K562 (cell line): ENCODE results near the gene TMEM271. TPM values are rescaled to one million over a fixed set of nuclear protein-coding genes. Genes with fewer than 3 reads are reported as not detected.

Source experiments
- ATAC-seq: fragments of 200-7000 bp; cut with Tn5 transposase; 3 replicates; pipeline ENCODE4 v1.9.1; 2020; ENCODE audit warnings: moderate library complexity
- BruUV-seq: library from RNA; stranded (reverse); fragments of 400-500 nt; replicated peaks from 2 replicates; lab custom pipeline; 2021; lab: Mats Ljungman, UMichigan
- CTCF ChIA-PET: fragments of 300-600 bp; formaldehyde crosslinking; extraction: SDS; loops from one replicate; lab custom pipeline; 2021; ENCODE audit warnings: low intra/inter-chr PET ratio; lab: Yijun Ruan, JAX
- POLR2A ChIA-PET: fragments of 300-600, 350-650 bp; sonication (Branson Sonifier 250); formaldehyde crosslinking; extraction: SDS; loops from one replicate; lab custom pipeline; 2021; ENCODE audit warnings: antibody characterized with exemption, inconsistent platforms; lab: Yijun Ruan, JAX
- DNase-seq, 4 experiments: peaks; one replicate each; pipeline versions ENCODE4 v3.0.0 to v3.0.0-alpha.2; 2011 to 2018; ENCODE audit warnings: low spot score in 3 of 4, mixed read lengths in 3 of 4; ENCODE audit errors: extremely low read depth in 1 of 4
- FAIRE-seq: peaks from 2 replicates; lab custom pipeline; 2011; peaks lifted over from hg19 to GRCh38; lab: Jason Lieb, UNC
- H2AFZ ChIP-seq: 2 replicates; pipeline ENCODE4 v1.6.0; 2011; ENCODE audit warnings: low read depth, low read length, control low read depth, inconsistent platforms
- H3K27ac ChIP-seq: fragments of 200-600 bp; 3 replicates; pipeline ENCODE4 v1.8.0; 2011; ENCODE audit warnings: low read depth, mild to moderate bottlenecking, control low read depth, inconsistent platforms, low read length, moderate library complexity, mixed read lengths; ENCODE audit errors: extremely low read depth
- H3K27me3 ChIP-seq, 2 experiments: fragments of 300-600 bp in 1 of 2; 2 replicates in 1 of 2; 3 replicates in 1 of 2; pipeline versions ENCODE4 v1.6.0 to v1.8.0; 2011; ENCODE audit warnings: inconsistent platforms in 2 of 2, low read length in 2 of 2, mild to moderate bottlenecking in 1 of 2, mixed read lengths in 1 of 2, moderate library complexity in 1 of 2; ENCODE audit not compliant: control insufficient read depth in 2 of 2, insufficient read depth in 2 of 2
- H3K36me3 ChIP-seq: fragments of 300-600 bp; 3 replicates; pipeline ENCODE4 v1.8.0; 2011; ENCODE audit warnings: mild to moderate bottlenecking, low read length, inconsistent platforms; ENCODE audit not compliant: control insufficient read depth, insufficient read depth
- H3K4me1 ChIP-seq, 2 experiments: fragments of 200-600 bp in 1 of 2; replicated peaks in 1 of 2; 2 replicates in 1 of 2; 3 replicates in 1 of 2; pipeline versions ENCODE4 v1.5.1 to v1.8.0; 2011; ENCODE audit warnings: inconsistent platforms in 2 of 2, low read length in 2 of 2, mild to moderate bottlenecking in 1 of 2, mixed read lengths in 1 of 2, moderate library complexity in 1 of 2; ENCODE audit not compliant: control insufficient read depth in 2 of 2, insufficient read depth in 2 of 2
- H3K4me2 ChIP-seq: 2 replicates; pipeline ENCODE4 v1.6.1; 2011; ENCODE audit warnings: low read length, control low read depth, inconsistent platforms, mixed read lengths; ENCODE audit not compliant: insufficient read depth
- H3K4me3 ChIP-seq: fragments of 200-600 bp; sonication (generic), shearing (Covaris generic); 2 replicates; pipeline ENCODE4 v1.5.1; 2016; ENCODE audit warnings: control low read depth, inconsistent platforms
- H3K79me2 ChIP-seq: fragments of 200-600 bp; 3 replicates; pipeline ENCODE4 v1.8.0; 2011; ENCODE audit warnings: low read length, inconsistent platforms; ENCODE audit not compliant: control insufficient read depth, insufficient read depth
- H3K9ac ChIP-seq, 2 experiments: 2 replicates each; pipeline versions ENCODE4 v1.6.0 to v1.6.1; 2011; ENCODE audit warnings: low read depth in 2 of 2, low read length in 2 of 2, control low read depth in 1 of 2, inconsistent platforms in 1 of 2, mild to moderate bottlenecking in 1 of 2, mixed read lengths in 1 of 2; ENCODE audit not compliant: insufficient read depth in 1 of 2
- H3K9me1 ChIP-seq: one replicate; pipeline ENCODE4 v1.6.0; 2011; ENCODE audit warnings: inconsistent platforms, mild to moderate bottlenecking, low read length, moderate library complexity; ENCODE audit not compliant: control insufficient read depth, insufficient read depth
- H3K9me3 ChIP-seq: replicated peaks from 2 replicates; pipeline ENCODE4 v1.5.1; 2011; ENCODE audit warnings: low read depth, low read length, inconsistent platforms; ENCODE audit not compliant: control insufficient read depth, insufficient read depth
- H4K20me1 ChIP-seq: replicated peaks from 2 replicates; pipeline ENCODE4 v1.6.1; 2011; ENCODE audit warnings: low read length, inconsistent platforms, mixed read lengths; ENCODE audit not compliant: control insufficient read depth, insufficient read depth
- BDP1 ChIP-seq: IDR thresholded peaks from 3 replicates; pipeline ENCODE4 v1.6.1; 2011; ENCODE audit not compliant: insufficient read length, insufficient read depth
- ESRRB ChIP-seq: fragments of 250-450 bp; sonication (Bioruptor Pico); IDR thresholded peaks from 2 replicates; pipeline ENCODE4 v1.5.0; 2020; ENCODE audit warnings: mild to moderate bottlenecking, moderate library complexity, borderline replicate concordance
- KAT8 ChIP-seq: fragments of 450-650 bp; IDR thresholded peaks from 2 replicates; pipeline ENCODE4 v1.6.1; 2016; ENCODE audit warnings: low read depth, mild to moderate bottlenecking
- MAZ ChIP-seq, 2 experiments: fragments of 450-650 bp in 1 of 2; sonication (generic) in 1 of 2; formaldehyde crosslinking; IDR thresholded peaks in 1 of 2; conservative IDR thresholded peaks in 1 of 2; 2 replicates each; pipeline versions ENCODE4 v1.4.0 to v1.5.0; 2020; ENCODE audit warnings: mild to moderate bottlenecking in 1 of 2, missing genetic modification reagents in 1 of 2
- NRF1 ChIP-seq, 2 experiments: fragments of 450-650 bp; IDR thresholded peaks in 1 of 2; conservative IDR thresholded peaks in 1 of 2; 2 replicates each; pipeline ENCODE4 v1.6.1; 2014; ENCODE audit warnings: mild to moderate bottlenecking in 2 of 2
- PTRF ChIP-seq: fragments of 450-650 bp; IDR thresholded peaks from 2 replicates; pipeline ENCODE4 v1.6.1; 2016; ENCODE audit warnings: mild to moderate bottlenecking, missing genetic modification characterization, missing compliant biosample characterization
- RBFOX2 ChIP-seq: fragments of 200-400 bp; formaldehyde crosslinking; IDR thresholded peaks from 2 replicates; pipeline ENCODE4 v1.6.1; 2017; ENCODE audit warnings: low read depth, mild to moderate bottlenecking, low read length, moderate library complexity
- RBM17 ChIP-seq: fragments of 200-400 bp; formaldehyde crosslinking; IDR thresholded peaks from 2 replicates; pipeline ENCODE4 v1.6.1; 2017; ENCODE audit warnings: low read depth, mild to moderate bottlenecking, low read length, borderline replicate concordance
- TAL1 ChIP-seq: fragments of 450-650 bp; IDR thresholded peaks from 2 replicates; pipeline ENCODE4 v1.6.1; 2016; ENCODE audit warnings: mild to moderate bottlenecking
- TOE1 ChIP-seq, 2 experiments: fragments of 450-650 bp in 1 of 2; sonication (generic) in 1 of 2; formaldehyde crosslinking in 1 of 2; IDR thresholded peaks; 2 replicates each; pipeline versions ENCODE4 v1.7.1 to v1.8.0; 2016 to 2022; ENCODE audit warnings: borderline replicate concordance in 2 of 2, mild to moderate bottlenecking in 2 of 2, antibody characterized with exemption in 1 of 2, inconsistent platforms in 1 of 2, low read depth in 1 of 2, missing genetic modification reagents in 1 of 2, moderate library complexity in 1 of 2
- TSC22D4 ChIP-seq: fragments of 450-650 bp; IDR thresholded peaks from 2 replicates; pipeline ENCODE4 v1.6.1; 2016; ENCODE audit warnings: missing genetic modification characterization, missing biosample characterization, control low read depth
- TSHZ1 ChIP-seq: fragments of 250-450 bp; sonication (Bioruptor Pico); IDR thresholded peaks from 2 replicates; pipeline ENCODE4 v1.4.0; 2020; ENCODE audit warnings: mild to moderate bottlenecking, moderate library complexity
- ZNF511 ChIP-seq: sonication (generic); formaldehyde crosslinking; IDR thresholded peaks from 2 replicates; pipeline ENCODE4 v1.8.0; 2022; ENCODE audit warnings: mild to moderate bottlenecking, missing genetic modification reagents
- WGBS: fragments of 100-300 bp; shearing (Covaris generic); methylation state at CpG from one replicate; pipeline ENCODE4 v1.1.6; 2016; ENCODE audit warnings: low coverage, mixed read lengths; ENCODE audit not compliant: insufficient coverage; ENCODE audit errors: missing lambda C conversion rate; 5-methylcytosine and 5-hydroxymethylcytosine counted together
- in situ Hi-C: fragments of 300-500 bp; cut with MboI; formaldehyde crosslinking; loops from 4 replicates; pipeline ENCODE4 v1.15.0; 2018; ENCODE audit warnings: inconsistent platforms, mixed read lengths
- intact Hi-C: fragments of 100-400 bp; cut with micrococcal nuclease; formaldehyde crosslinking; loops from 2 replicates; pipeline ENCODE4 v1.14.2; 2022
- polyA plus RNA-seq, 8 experiments: library from polyadenylated mRNA; depleted of rRNA in 4 of 8; stranded (reverse) in 5 of 8; unstranded in 3 of 8; fragments of >200 nt; fragmentation: Nextera tagmentation in 2 of 8; fragmentation: Illumina TruSeq in 1 of 8; extraction: Ambion mirVana in 2 of 8; extraction: Trizol in 1 of 8; gene quantifications; 2 replicates each; pipeline versions ENCODE4 v1.2.1 to v1.2.3, GENCODE V29; 2011 to 2014; ENCODE audit warnings: inconsistent platforms in 1 of 8, missing spikeins in 1 of 8
- total RNA-seq, 7 experiments: library from RNA; depleted of rRNA in 6 of 7; stranded (reverse); fragments of >200 nt in 6 of 7; fragmentation: Illumina TruSeq in 2 of 7; extraction: Trizol in 2 of 7; gene quantifications; 2 replicates each; pipeline versions ENCODE4 v1.2.1 to v1.2.3, GENCODE V29; 2011 to 2021; ENCODE audit warnings: low replicate concordance in 1 of 7
- TF ChIP-seq, protein P1 (sequence below): fragments of 450-650 bp; formaldehyde crosslinking; IDR thresholded peaks from 2 replicates; pipeline ENCODE4 v1.4.0; 2022; ENCODE audit warnings: missing genetic modification characterization

TMEM271 gene
- total and polyA plus RNA-seq, 9 of the 15 experiments (the other 6 are each of a cell fraction or from before 2014, with no cell fraction given): not detected

GRCh38 chr4:528296-528695, 47.8 kb downstream of the TMEM271 start (continued):
- no peak for TF ChIP-seq TSHZ1 (CRISPR knock-in tag)
- TF ChIP-seq PTRF (tag): no peak
- no peak for TF ChIP-seq KAT8
- TF ChIP-seq TOE1 (IDR thresholded peaks at IDR 0.05; ENCODE audit: borderline replicate concordance): no peak
- TF ChIP-seq TOE1 (CRISPR knock-in tag; IDR thresholded peaks at IDR 0.05; ENCODE audit: borderline replicate concordance, low read depth): no peak

GRCh38 chr4:526971-527460, 49.1 kb downstream of the TMEM271 start:
- in situ Hi-C loops (no loop called here), intact Hi-C loops (no loop called here)
- FAIRE-seq (no peak), DNase-seq (no peak), ATAC-seq (no peak)
- Histone ChIP-seq H2AFZ (no peak overlapping the region), H3K4me3 (no peak overlapping the region), H3K9me1 (no peaks in the 10 kb centered on the region), H3K4me2 (no peak overlapping the region), H3K27ac (no peak overlapping the region), H3K9me3 (peaks cover 2% of the 10 kb centered on the region; the same call in 1 of the 2 replicates), H3K4me1 (peaks cover 0 to 3% of the 10 kb centered on the region in 2 experiments; a peak in 1 of 5 replicates), H3K9ac (no peak overlapping the region), H4K20me1 (no peaks in the 10 kb centered on the region), H3K27me3 (no peaks in the 10 kb centered on the region), H3K36me3 (peaks cover 82% of the 10 kb centered on the region; the same call in 2 of the 3 replicates), H3K79me2 (no peaks in the 10 kb centered on the region)
- CTCF ChIA-PET: no interaction called here
- POLR2A ChIA-PET: interaction anchor here (1.4 kb wide), 1 partner anchor 23 kb away, joined by 5 read pairs; no protein-coding TSS in a partner anchor
- no TSS peak for BruUV-seq
- 93% methylated on average over 19 of the region's 21 CpGs for WGBS
- TF ChIP-seq MAZ (CRISPR knock-in tag; conservative IDR thresholded peaks at IDR 0.05 in 1 of 2, IDR thresholded peaks at IDR 0.05 in 1 of 2): no peak
- no peak for TF ChIP-seq NRF1 (conservative IDR thresholded peaks at IDR 0.05 in 1 of 2, IDR thresholded peaks at IDR 0.05 in 1 of 2)
- TF ChIP-seq RBM17: no peak
- TF ChIP-seq ESRRB (CRISPR knock-in tag): no peak
- TF ChIP-seq RBFOX2: no peak
- no peak for TF ChIP-seq BDP1
- TF ChIP-seq TSC22D4 (tag): no peak
- TF ChIP-seq, protein P1, sequence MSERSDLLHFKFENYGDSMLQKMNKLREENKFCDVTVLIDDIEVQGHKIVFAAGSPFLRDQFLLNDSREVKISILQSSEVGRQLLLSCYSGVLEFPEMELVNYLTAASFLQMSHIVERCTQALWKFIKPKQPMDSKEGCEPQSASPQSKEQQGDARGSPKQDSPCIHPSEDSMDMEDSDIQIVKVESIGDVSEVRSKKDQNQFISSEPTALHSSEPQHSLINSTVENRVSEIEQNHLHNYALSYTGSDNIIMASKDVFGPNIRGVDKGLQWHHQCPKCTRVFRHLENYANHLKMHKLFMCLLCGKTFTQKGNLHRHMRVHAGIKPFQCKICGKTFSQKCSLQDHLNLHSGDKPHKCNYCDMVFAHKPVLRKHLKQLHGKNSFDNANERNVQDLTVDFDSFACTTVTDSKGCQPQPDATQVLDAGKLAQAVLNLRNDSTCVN: no peak
- no peak for TF ChIP-seq TAL1
- TF ChIP-seq ZNF511: no peak
